Hepatocyte (in vitro differentiated cells): ENCODE results near the gene ATP2C2.

Experiments
- CTCF ChIP-seq: fragments of 200-600 bp; sonication (generic); IDR thresholded peaks from 2 replicates; pipeline ENCODE4 v1.5.1; 2016; ENCODE audit warnings: antibody characterized with exemption, mild to moderate bottlenecking; ENCODE audit not compliant: poor library complexity
- EZH2 ChIP-seq: fragments of 200-600 bp; sonication (generic); IDR thresholded peaks from 2 replicates; pipeline ENCODE4 v1.6.1; 2016; ENCODE audit warnings: antibody characterized with exemption, mild to moderate bottlenecking, borderline replicate concordance
- EZH2phosphoT487 ChIP-seq: fragments of 200-600 bp; sonication (generic); IDR thresholded peaks from one replicate; pipeline ENCODE4 v1.6.1; 2018; ENCODE audit warnings: antibody characterized with exemption, mild to moderate bottlenecking, low read depth, moderate library complexity; ENCODE audit not compliant: unreplicated experiment, severe bottlenecking

GRCh38 chr16:84329016-84329415 lies 39.3 kb upstream of the ATP2C2 start:
- TF ChIP-seq CTCF (no peak), EZH2phosphoT487 (no peak), EZH2 (no peak)
